A375 (cell line): ENCODE results near the gene HOXD3. TPM values are rescaled to one million over a fixed set of nuclear protein-coding genes. Genes with fewer than 3 reads are reported as not detected.
A peak's percentile ranks its signal among the peaks of the same experiment; 100 is the strongest.

ENCODE experiments used
- small RNA-seq: library from RNA; depleted of rRNA; stranded (forward); fragments of <200 nt; gene quantifications from one replicate; pipeline ENCODE3, GENCODE V24; 2014
- total RNA-seq: library from RNA; depleted of rRNA; stranded (reverse); fragments of >200 nt; shearing (Covaris generic); gene quantifications from 2 replicates; pipeline ENCODE4 v1.2.3, GENCODE V29; 2014; rRNA removed

HOXD3 gene
- total RNA-seq, result 0.90 and 2.7 TPM in 2 replicates

DNA sequence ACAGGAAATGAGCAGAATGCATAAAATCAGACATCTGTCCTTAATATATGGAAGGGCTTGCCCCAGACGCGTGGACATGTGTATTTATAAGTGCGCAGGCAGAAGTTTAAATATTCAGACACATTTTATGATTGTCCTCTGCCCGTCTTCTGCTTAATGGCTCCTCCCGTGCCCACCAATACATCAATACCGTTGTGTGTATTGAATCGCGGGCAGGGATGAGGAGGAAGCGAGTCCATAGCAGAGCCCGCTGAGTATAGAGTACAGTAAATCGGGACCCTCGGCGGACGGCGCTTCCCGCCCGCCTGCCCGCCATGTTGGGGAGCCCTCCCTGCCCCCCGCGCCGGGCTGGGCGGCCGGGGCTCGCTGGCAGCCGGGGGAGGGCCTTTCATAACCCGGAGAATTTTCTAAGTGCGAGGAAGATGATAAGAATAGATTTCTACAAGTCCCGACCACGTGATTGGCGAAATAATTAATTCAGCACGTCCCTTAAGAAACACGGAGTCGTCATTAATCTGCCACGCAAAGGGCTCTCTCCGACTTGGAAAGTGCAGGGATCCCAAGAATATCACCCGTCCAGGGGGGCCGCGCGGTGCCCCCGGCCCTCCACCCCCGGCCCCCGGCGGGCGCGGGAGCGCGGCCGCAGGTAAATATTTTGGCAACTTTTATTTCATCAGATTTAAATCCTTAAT, at the start of gene HOXD3:
TSS of gene HOXD3 (plus strand) at position 501 of the 692 bp plus-strand sequence. CDS start 11,808 bp downstream, outside the sequence.

DNA sequence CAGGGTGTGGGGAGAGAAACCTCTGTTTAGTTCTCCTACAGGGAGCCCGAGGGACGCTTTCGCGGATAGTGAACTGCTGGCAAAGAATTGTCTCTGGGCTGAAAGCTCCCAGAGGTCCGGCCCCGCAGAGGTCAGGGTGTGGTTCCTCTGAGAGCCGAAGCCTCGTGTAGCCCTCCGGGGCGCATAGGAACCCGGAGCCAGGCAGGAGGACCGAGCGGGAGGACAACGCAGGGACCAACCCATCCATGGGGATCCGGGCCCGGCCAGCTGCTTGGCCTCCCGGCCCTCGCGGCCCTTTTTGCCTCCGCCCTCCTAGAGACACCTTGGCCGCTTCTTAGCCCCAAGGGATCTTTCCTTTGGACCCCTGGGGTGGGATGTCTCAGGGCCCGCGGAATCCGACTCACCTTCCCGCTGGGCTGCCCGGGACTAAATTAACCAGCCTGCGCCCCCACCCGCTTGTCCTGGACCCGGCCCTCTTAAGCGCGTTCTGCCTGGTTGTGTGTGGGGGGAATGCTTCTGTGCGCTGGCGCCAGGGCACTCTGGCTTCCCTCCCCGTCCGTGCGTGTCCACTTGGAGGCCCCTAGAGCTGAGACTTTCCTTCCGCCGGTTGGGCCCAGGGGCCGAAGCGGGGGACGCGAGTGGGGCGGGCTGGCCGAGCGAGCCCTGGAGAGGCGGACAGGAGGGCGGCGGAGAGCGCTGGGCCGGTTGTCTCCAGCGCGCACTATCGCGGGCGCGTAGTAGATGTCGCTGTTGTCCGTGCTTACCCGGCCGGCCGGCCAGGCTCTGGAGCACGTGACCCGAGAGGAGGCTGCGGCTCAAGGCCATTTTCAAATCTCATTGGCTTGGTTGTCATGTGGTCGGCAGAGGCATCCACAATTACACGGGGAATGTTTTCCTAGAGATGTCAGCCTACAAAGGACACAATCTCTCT, 41.0 kb upstream of the HOXD3 start, which contains the start of gene HOXD10:
TSS of gene HOXD10 (plus strand) at position 896 of the 931 bp plus-strand sequence. CDS start 56 bp downstream, outside the sequence.

DNA sequence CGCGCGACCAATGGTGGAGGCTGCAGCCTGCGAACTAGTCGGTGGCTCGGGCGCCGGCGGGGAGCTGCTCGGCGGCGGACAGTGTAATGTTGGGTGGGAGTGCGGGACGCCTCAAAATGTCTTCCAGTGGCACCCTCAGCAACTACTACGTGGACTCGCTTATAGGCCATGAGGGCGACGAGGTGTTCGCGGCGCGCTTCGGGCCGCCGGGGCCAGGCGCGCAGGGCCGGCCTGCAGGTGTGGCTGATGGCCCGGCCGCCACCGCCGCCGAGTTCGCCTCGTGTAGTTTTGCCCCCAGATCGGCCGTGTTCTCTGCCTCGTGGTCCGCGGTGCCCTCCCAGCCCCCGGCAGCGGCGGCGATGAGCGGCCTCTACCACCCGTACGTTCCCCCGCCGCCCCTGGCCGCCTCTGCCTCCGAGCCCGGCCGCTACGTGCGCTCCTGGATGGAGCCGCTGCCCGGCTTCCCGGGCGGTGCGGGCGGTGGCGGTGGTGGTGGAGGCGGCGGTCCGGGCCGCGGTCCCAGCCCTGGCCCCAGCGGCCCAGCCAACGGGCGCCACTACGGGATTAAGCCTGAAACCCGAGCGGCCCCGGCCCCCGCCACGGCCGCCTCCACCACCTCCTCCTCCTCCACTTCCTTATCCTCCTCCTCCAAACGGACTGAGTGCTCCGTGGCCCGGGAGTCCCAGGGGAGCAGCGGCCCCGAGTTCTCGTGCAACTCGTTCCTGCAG, 34.3 kb upstream of the HOXD3 start, which contains the start of gene HOXD9:
TSS of gene HOXD9 (plus strand) at position 37 of the 728 bp plus-strand sequence. CDS start at position 87, 50 bp downstream.

DNA sequence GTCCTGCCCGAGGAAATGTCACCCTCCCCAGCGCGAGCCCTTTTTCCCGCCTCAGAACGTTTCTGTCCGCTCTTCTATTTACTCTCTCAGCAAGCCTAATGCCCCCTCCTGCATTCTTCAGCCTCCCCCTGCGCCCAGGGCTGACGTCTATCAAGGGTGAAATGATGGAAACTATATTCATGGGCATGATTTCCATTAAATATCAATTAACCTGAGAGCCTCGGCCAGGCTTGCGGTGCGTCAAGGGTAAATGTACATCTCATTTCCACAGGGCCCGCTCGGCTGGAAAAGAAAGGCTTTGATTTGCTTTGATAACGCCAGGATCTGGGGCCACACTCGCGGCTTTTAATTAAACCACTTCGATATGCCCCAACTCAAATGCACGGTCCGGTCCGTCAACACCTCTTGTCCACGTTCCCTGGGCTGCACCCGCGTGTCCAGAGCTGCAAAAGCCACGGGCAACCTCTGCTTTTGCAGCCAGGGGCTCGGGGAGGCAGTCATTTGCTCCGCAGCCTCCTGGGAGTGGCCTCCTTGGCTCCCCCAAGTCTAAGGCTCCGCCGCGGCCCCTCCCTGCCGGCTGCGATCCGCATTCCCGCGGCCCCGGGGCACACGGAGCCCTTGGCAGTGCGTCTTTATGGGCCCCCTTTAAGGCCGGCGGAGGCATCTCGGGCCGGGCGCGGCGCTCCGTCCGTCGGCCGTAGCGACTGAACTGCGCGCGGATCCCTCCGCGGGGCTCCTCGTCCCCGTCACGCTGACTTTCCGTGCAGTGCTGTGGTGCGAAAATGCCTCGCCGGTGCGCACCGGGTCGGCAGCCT, 27.9 kb upstream of the HOXD3 start, which contains the start of gene HOXD8:
TSS of gene HOXD8 (plus strand) at position 724 of the 815 bp plus-strand sequence. CDS start 662 bp downstream, outside the sequence.

DNA sequence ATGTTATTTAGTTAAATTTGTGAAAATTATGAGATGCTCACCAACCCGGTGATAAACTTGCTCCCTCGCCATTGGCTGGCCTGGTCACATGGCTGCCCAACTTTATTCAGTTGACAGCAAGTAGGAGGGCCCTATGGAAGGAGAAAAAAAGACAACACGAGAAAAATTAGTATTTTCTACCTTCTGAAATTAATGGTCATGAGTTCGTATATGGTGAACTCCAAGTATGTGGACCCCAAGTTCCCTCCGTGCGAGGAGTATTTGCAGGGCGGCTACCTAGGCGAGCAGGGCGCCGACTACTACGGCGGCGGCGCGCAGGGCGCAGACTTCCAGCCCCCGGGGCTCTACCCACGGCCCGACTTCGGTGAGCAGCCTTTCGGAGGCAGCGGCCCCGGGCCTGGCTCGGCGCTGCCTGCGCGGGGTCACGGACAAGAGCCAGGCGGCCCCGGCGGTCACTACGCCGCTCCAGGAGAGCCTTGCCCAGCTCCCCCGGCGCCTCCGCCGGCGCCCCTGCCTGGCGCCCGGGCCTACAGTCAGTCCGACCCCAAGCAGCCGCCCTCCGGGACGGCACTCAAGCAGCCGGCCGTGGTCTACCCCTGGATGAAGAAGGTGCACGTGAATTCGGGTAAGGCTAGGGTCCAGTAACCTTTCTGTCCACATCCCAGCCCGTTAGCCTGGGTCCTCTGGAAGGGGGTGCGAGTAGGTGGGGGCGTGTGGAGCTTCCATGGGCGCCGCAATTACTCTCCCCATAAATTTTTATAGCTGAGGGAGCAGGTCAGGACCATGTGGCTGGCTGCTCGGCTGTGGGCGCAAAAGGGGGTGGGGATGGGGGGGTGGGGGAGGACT, 5.4 kb upstream of the HOXD3 start, which contains the start of gene HOXD4:
TSS of gene HOXD4 (plus strand) at position 109 of the 846 bp plus-strand sequence. CDS start at position 193, 84 bp downstream.

DNA sequence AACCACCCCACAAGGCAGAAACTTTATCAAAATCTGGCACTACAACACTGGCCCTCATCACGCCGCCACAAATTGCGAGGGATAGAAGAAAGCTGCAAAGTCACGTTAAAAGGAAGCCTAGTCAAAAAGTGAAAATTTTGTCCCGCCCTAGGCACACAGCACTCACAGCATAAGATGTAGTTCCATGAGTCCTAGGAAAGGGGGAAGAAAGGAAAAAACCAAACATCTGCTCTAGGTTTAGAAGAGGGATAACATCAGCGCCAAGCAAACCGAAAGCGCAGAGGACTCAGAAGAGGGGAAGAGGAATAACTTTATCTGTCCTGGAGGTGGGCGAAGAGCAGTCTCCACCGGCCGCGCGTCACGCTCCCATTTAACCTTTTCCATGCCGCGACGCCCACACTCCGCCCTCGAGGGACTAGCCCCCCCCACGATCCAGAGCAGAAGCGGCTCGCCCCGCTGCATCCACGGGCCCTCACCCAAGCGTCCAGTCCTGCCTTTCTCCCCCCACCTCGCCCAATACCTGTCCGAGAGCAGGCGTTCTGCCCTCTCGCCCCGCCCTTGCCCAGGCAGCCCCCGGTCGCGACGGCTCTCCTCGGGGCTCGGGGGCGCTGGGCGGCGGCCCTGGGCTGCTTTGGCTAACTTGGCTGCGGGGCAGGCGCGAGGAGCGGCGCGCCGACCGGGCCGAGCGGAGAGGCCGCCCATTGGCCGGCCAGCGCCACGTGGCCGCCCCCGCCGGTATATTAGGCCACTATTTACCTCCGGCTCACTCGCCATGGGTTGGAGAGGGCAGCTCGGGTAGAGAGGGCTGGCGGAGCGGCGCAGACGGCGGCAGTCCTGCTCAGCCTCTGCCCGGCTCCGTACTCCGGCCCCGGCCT, 31.0 kb downstream of the HOXD3 start, which contains the start of gene HOXD1:
TSS of gene HOXD1 (plus strand) at position 770 of the 875 bp plus-strand sequence. CDS start 134 bp downstream, outside the sequence.

Small RNA genes within 50 kb of the gene (small RNA-seq; reads per million reads assigned to genes)
- gene MIR10B, result 443 reads per million, percentile 98 among the genes with 10 or more reads in this experiment

Other genes starting within 250 kb of the HOXD3 start
- 5.6 and 11.0 TPM in 2 replicates for gene LNPK, start 155.0 kb upstream of the HOXD3 start, total RNA-seq
- 0.05 TPM in 1 of 2 replicates, not detected in the other for gene EVX2, start 73.3 kb upstream of the HOXD3 start, total RNA-seq
- gene HOXD13, start 64.6 kb upstream of the HOXD3 start, total RNA-seq, result 5.3 and 7.1 TPM in 2 replicates
- 0.60 TPM in 1 of 2 replicates, not detected in the other for gene HOXD12, start 57.5 kb upstream of the HOXD3 start, total RNA-seq
- gene HOXD11, start 50.0 kb upstream of the HOXD3 start, total RNA-seq, result 0.93 TPM in 1 of 2 replicates, not detected in the other
- 0.80 and 1.9 TPM in 2 replicates for gene HOXD10, start 40.5 kb upstream of the HOXD3 start, total RNA-seq
- 5.4 and 5.7 TPM in 2 replicates for gene HOXD9, start 34.6 kb upstream of the HOXD3 start, total RNA-seq
- 5.3 and 6.7 TPM in 2 replicates for gene HOXD8, start 27.6 kb upstream of the HOXD3 start, total RNA-seq
- 0.74 and 1.1 TPM in 2 replicates for gene HOXD4, start 5.8 kb upstream of the HOXD3 start, total RNA-seq
- gene HOXD1, start 31.4 kb downstream of the HOXD3 start, total RNA-seq, result 0.08 TPM in 2 replicates
- 33.5 and 35.1 TPM in 2 replicates for gene MTX2, start 112.1 kb downstream of the HOXD3 start, total RNA-seq